GM19324 (cell line): ENCODE data around the gene HSF4.

ENCODE experiments used
- ATAC-seq: cut with Tn5 transposase; IDR thresholded peaks from one replicate; pipeline ENCODE4 v1.9.1; 2021; ENCODE audit warnings: mild to moderate bottlenecking, moderate library complexity; ENCODE audit not compliant: unreplicated experiment, low FRiP score

HSF4 gene

GRCh38 chr16:67165121-67166078 lies 855 bp downstream of the HSF4 start:
- ATAC-seq = no peak

GRCh38 chr16:67166110-67166547 lies 1.6 kb downstream of the HSF4 start:
- no peak for ATAC-seq

GRCh38 chr16:67166598-67167168 lies 2.1 kb downstream of the HSF4 start:
- ATAC-seq = no peak

GRCh38 chr16:67167588-67167987 lies 3.0 kb downstream of the HSF4 start:
- ATAC-seq = no peak

DNA sequence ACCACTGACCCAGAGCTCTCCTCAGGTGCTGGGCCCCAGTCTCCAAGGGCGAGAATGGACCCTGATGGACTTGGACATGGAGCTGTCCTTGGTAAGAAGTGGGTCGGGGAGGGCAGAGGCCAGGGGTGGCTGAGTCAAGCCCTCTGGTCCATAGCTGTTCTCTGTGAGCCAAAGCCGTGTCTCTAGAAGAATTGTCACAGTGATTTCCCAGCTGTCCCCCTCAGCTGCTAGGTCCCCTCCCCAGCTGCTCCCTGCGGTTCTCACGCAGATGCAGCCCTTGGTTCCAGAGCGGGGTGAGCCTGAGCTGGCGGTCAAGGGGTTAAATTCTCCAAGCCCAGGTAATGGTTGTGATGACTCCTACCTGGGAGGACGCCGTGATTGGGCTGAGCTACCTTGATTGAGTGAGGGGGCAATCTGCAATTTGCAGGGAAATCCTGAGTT lies 4.5 kb downstream of the HSF4 start:
- ATAC-seq = no peak

- no peak for ATAC-seq
Measured at GRCh38 chr16:67169642-67170167, 5.2 kb downstream of the HSF4 start.

- peak; percentile 29 for ATAC-seq
Measured at GRCh38 chr16:67170168-67170948, 5.8 kb downstream of the HSF4 start, which contains the start of gene NOL3. Gene NOL3 (plus strand): TSS chr16:67170538.

- ATAC-seq = no peak
Measured at GRCh38 chr16:67170949-67171649, 6.6 kb downstream of the HSF4 start.

- no peak for ATAC-seq
Measured at GRCh38 chr16:67173323-67173722, 8.8 kb downstream of the HSF4 start.

GRCh38 chr16:67173808-67174705 lies 9.5 kb downstream of the HSF4 start:
- peak; percentile 37 for ATAC-seq

GRCh38 chr16:67174706-67175231 lies 10.2 kb downstream of the HSF4 start:
- no peak for ATAC-seq

DNA sequence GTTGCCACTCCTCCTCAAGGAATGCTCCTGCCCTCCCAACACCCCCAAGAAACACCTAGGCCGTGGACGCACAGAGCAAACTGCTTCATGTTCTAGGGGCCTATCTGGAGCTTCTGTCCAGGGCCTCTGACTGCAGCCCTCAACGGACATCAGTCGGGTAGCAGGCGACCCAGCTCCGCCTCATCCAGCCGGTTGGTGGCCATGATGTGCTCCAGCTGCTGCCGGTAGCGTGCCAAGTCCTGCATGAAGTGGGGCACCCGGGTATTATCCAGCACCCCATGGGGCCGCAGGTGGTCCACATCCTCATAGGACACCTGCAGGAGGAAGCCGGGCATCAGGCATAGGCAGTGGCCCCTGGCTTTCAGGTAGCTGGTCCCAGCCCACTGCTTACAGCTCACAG lies 12.1 kb downstream of the HSF4 start:
- no peak for ATAC-seq

GRCh38 chr16:67177743-67178699 lies 13.5 kb downstream of the HSF4 start:
- no peak for ATAC-seq

DNA sequence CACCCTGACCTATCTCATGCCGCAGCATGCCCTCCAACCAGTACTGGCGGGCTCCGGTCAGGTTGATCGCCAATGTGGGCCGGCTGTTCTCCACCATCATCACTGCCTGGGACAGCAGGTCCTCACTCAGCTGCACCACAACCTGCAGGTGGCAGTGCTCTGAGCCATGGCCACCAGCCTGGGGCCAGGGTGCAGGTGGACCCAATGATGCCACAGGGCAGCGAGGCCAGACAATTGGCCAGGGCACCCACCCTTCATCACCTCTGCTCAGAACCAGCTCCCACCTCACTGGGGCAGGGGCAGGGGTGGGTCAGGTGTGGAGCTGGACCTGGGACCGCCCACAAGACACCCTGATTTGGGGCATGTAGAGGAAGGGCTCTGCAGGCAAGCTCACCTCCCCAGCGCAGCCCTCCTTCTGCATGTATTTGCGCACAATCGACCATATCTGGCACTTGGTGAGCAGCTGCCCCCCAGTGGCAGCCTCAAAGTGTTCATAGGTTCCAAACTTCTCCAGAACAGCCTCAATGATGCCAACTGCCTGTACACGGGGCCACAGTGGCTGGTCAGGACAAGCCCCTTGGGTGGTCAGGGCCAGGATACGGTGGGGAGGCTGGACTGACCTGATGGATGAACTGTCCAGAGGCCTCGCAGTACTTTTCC lies 15.0 kb downstream of the HSF4 start:
- ATAC-seq = no peak

- no peak for ATAC-seq
Measured at GRCh38 chr16:67180166-67180565, 15.6 kb downstream of the HSF4 start.

GRCh38 chr16:67181346-67181745 lies 16.8 kb downstream of the HSF4 start:
- no peak for ATAC-seq

- ATAC-seq = no peak
Measured at GRCh38 chr16:67182288-67182687, 17.7 kb downstream of the HSF4 start.
